ENCODE data around the gene UBE3B.

DNA sequence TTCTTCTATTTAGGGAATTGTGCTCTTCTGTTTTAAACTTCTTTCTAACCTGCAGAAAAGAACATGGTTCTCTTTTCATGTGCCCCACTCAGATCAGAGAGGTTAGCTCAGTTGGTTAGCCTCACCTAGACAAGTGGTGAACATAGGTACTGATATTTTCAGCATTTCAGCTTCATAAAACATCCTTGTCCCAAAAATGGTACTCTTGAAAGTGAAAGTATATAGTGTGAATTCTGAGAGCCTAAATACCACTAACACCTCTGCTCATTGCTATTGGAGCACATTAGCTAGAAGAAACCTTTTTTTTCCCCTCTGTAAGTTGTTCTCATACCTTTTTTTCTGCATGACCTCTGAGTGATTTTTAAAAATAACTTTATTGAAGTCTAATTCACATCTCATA lies 17.6 kb downstream of the UBE3B start:
- TF ChIP-seq, protein P1, sequence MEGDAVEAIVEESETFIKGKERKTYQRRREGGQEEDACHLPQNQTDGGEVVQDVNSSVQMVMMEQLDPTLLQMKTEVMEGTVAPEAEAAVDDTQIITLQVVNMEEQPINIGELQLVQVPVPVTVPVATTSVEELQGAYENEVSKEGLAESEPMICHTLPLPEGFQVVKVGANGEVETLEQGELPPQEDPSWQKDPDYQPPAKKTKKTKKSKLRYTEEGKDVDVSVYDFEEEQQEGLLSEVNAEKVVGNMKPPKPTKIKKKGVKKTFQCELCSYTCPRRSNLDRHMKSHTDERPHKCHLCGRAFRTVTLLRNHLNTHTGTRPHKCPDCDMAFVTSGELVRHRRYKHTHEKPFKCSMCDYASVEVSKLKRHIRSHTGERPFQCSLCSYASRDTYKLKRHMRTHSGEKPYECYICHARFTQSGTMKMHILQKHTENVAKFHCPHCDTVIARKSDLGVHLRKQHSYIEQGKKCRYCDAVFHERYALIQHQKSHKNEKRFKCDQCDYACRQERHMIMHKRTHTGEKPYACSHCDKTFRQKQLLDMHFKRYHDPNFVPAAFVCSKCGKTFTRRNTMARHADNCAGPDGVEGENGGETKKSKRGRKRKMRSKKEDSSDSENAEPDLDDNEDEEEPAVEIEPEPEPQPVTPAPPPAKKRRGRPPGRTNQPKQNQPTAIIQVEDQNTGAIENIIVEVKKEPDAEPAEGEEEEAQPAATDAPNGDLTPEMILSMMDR (IDR thresholded peaks at IDR 0.05): no peak
- TF ChIP-seq POLR2A (IDR thresholded peaks at IDR 0.05) (no peak), EP300 (IDR thresholded peaks at IDR 0.05) (no peak)
